ENCODE data around the gene RANBP1.

RANBP1 gene

DNA sequence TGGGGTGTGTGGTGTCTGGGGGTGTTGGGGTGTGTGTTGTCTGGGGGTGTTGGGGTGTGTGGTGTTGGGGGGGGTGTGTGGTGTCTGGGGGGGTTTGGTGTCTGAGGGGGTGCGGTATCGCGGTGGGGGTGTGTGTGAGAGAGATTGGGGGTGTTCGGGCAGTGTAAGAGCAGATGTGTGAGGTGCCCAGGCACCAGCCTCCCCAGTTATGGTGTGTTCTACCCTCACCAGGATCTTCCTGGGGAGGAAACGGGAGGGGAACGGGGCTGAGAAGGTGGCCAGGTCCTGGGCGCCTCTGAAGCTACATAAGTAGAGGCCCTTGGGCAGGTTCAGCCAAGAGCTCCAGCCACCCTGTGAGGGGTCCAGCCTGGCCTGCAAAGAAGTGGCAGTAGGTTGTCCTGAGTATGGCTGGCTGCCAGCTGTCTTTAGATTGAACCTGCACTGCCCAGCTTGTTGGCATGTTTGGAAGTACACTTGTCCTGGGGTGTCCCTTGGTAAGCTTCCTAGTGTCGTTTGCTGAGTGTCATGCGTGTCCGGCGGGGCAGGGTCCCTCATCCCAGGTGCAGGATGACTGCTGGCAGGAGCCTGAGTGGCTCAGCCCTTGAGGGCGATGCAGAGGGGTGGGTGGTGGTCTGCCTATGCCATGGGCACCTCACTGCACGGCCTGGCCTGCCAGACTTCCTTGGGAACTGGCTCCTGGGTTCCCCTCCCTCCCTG is 7.6 kb downstream of the RANBP1 start:
- no peak for DNase-seq (ENCODE audit: low read depth in 2 of 2)

- no peak for DNase-seq (ENCODE audit: low read depth in 2 of 2)
Observed at GRCh38 chr22:20124083-20124787, 8.3 kb downstream of the RANBP1 start.

DNA sequence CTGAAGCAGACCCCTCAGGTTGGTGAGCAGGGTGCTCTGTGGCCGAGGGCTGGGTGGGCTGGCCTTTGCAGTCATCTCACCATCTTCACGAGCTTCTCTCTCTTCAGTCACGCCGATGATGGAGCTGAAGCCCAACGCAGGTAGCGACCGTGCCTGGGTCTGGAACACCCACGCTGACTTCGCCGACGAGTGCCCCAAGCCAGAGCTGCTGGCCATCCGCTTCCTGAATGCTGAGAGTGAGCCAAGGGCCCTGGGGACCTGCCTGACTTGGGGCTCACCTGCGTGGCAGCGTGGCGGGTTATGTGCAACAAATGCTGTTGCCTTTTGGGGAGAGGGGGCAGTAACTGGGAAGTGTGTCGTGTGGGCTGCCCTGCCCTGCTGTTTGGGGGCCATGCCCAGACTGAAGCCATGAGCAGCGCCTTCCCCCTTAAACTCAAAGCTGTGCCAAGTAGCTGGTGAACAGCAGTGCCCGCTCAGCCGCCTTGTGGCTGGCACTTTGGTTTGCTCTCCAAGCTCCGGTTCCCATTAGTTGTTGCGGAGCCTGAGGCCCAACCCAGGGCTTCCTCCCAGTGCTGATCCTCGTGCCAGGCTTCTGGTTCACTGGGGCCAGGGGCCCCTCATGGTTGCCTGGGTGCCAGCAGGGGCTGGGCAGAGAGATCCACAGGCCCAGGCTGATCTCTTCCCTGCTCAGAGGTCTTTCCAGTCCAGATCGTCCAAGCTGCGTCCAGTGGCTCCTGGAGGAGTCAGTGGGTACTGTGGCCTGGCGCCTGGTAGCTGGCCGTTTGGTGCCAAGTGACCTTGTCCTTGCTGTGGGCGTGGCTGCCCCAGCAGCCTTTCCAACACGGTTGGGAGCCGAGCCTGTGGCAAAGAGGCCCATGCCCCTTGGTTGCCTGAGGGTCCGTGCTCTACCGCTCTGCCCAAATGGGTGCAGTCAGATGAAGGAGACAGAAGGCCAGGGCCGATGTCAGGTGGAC is 9.6 kb downstream of the RANBP1 start:
- no peak for DNase-seq (ENCODE audit: low read depth in 2 of 2)

DNA sequence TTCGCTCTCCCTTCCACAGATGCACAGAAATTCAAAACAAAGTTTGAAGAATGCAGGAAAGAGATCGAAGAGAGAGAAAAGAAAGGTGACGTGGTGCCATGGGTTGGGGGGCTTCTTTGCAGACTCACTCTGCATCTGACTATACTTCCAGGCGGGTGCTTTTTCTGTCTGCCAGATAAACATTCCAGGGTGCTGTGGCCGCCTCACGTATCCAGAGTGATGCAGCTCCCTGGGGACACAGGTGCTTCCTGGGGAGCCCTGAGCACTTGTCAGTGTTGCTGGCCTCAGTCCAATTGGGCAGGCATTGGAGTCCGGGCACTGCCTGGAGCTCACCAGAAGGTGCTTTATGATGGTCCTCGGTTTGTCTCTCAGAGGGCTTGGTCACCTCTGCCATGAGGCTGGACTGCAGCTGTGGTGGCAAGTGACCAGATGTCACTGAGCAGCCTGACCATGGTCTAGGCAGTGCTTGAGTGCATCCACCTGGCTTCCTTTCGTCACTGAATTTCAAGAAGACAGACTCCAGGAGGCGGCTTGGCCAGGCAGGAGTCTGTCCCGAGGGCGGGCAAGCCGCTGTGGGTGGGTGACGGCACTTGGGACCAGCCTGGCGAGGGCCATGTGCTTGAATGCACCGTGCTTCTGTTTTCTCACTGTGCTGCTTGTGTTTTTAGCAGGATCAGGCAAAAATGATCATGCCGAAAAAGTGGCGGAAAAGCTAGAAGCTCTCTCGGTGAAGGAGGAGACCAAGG is 10.6 kb downstream of the RANBP1 start:
- no peak for DNase-seq (ENCODE audit: low read depth in 2 of 2)

DNA sequence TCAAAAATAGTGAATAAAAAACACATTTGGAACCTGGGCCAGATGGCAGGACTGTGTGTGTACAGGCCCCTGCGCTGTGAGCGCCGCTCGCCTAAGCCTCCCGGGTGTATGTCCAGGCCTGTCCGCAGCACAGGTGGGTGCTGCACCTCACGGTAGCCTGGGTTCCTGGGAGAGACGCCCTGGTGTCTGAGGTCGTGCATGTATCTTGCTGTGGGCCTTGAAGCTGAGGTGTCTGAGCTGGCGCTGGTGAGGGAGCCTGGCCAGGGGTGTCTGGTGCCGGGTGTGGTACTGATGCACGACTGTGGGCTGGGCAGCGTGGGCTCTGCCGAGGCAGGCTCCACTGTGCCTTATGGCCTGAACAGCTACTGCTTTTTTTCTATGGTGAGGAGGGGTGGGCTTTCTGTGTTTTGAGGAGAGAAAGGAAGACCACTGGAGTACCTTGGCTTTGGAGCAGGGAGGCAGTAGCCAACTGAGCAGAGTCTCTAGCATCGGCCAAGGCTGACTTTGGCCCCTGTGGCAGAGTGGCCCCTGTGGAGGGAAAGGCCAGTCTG is 11.5 kb downstream of the RANBP1 start:
- no peak for DNase-seq (ENCODE audit: low read depth in 2 of 2)

- no peak for DNase-seq (ENCODE audit: low read depth in 2 of 2)
Observed at GRCh38 chr22:20127869-20128618, 12.1 kb downstream of the RANBP1 start.

- DNase-seq (ENCODE audit: low read depth in 2 of 2) = no peak
Observed at GRCh38 chr22:20128619-20128901, 12.7 kb downstream of the RANBP1 start.

DNA sequence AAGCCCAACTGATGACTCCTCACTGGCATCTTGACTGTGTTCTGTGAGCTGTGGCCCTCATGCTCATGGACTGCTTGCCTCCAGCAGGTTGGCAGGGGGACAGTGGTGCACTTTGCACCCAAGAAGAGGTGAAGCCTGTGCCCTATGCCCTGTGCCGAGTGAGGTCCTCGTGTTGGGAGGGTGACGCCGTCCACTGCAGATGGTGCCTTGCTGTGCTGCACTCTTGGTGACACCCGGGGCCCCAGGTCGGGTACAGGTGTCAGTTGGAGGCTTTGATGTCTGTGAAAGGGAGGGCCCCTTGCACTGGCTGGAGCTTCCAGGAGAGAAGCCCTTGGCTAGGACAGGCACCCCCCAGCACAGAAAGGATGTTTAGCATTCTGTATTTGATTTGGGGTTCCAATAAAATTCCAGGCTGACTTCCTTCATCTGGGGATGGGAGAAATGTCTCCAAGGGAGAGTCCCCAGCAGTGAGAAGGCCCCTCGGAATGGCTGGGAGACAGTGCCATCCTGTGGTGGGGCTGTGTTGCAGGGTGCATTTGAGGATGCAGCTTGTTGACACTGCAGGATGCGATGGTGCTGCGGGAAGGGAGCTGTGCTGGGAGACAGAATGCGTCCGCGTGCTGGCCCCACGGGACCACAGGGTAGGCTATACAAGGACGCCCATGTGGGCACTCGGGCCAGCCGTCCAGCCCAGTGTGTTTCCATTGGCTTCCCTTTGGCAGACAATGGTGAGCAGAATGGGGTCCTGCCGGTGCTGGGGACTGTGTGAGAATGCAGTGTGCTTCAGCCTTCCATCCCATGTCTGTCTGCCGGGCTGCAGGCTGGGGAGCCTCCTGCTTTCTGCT is 13.2 kb downstream of the RANBP1 start:
- peak in 1 of 2 experiments; percentile 42 for DNase-seq (ENCODE audit: low read depth in 2 of 2)

GRCh38 chr22:20129747-20130014 is 13.8 kb downstream of the RANBP1 start:
- no peak for DNase-seq (ENCODE audit: low read depth in 2 of 2)

GRCh38 chr22:20130319-20130718 is 14.4 kb downstream of the RANBP1 start:
- no peak for DNase-seq (ENCODE audit: low read depth in 2 of 2)

DNA sequence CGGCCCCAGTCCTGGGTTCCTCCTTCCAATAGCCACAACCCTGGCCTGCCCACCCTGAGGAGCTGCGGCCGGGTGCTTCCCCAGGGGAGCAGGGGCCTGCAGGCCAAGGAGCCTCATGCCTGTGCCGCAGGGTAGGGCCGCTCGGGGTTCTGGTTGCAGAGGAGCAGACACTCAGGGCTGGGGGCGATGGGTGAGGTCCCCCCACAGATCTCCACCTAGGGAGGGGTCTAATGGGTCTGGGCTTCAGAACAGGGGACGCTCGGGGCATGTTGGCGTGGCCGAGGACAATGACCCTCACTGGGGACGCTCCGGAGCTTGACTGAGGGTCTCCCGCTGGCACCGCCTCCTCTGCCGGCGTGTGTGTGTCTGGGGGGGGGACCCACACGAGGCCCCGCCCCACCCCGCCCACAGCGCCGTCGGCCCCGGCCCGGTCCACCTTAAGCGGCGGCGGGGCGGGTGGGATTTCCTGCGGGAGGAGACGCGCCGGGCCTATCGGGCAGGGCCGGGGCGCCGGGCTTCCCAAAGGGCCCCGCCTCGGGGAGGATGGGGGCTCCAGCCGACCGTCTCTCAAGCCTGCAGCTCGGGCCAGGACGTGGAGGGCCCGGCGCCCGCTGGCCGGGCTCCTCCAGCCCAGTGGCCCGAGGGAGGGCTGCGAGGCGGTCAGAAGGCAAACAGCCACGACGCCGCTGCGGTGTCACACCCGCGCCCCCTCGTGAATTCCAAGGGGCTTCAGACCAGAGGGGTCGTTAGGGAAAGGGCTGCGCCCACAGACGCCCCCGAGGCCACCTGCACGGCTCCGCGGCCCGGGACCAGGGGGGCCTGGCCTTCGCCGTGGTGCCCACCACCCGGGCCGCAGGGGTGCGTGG is 15.1 kb downstream of the RANBP1 start:
- peak; percentile 69 to 72 for DNase-seq (ENCODE audit: low read depth in 2 of 2)

DNA sequence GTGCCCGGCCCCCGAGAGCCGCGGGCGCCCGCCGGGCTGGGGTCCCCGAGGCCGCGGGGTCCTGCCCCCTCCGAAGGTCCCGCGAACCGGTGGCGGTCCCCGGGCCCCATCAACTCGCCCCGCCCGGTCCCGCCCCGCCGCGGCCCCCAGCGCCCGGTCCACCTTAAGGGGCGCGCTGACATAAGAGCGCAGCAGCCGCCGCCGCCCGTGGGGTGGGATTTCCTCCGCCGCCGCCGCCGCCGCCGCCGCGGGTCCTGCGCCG is 15.6 kb downstream of the RANBP1 start, which contains the start of gene ZDHHC8:
ZDHHC8 (plus strand) TSS at position 208 of the 262 bp plus-strand sequence. CDS start 144 bp downstream, outside the sequence.
- peak in 1 of 2 experiments; percentile 47 for DNase-seq (ENCODE audit: low read depth in 2 of 2)

- no peak for DNase-seq (ENCODE audit: low read depth in 2 of 2)
Observed at GRCh38 chr22:20131859-20132685, 16.2 kb downstream of the RANBP1 start.

GRCh38 chr22:20132686-20133246 is 16.9 kb downstream of the RANBP1 start:
- DNase-seq (ENCODE audit: low read depth in 2 of 2) = no peak

GRCh38 chr22:20133930-20134549 is 18.1 kb downstream of the RANBP1 start:
- DNase-seq (ENCODE audit: low read depth in 2 of 2) = no peak

DNA sequence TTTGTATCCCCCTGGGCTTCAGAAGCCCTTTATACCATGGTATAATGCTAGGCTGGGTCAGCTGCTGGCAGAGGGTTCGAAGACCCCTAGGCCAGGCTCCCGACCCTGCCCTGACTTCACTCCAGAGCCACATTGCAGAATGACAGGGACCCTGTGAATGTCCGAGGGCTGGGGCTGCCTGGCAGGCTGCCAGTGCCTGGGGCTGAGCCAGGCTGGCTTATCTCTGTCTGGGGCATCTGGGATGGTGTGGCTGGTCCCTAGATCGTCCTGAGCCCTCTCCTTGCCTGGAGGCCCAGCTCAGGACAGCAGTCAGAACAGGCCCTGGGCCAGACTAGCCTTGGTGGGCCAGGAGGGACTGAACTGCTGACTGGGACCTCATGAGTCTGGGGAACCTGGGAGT is 19.4 kb downstream of the RANBP1 start:
- DNase-seq (ENCODE audit: low read depth in 2 of 2) = no peak

GRCh38 chr22:20135806-20136602 is 20.1 kb downstream of the RANBP1 start:
- no peak for DNase-seq (ENCODE audit: low read depth in 2 of 2)
